Stimulated activated memory B cell treated with anti-CD40 and anti-IgM and Interleukin-4, amounts not matched to agents 10 μg/mL and 1 μg/mL and 100 μg/mL, for 72 hours (primary cell): ENCODE measurements around the gene VPS13D.

Experiments
- ATAC-seq: fragments of 150-1000 bp; cut with Tn5 transposase; 2 replicates; pipeline ENCODE4 v1.10.0; 2021
- H3K27ac Mint-ChIP-seq: one replicate; pipeline ENCODE4 v1.8.0; 2022; ENCODE audit warnings: mild to moderate bottlenecking, mixed read lengths
- H3K27me3 Mint-ChIP-seq: one replicate; pipeline ENCODE4 v1.8.0; 2022; ENCODE audit warnings: mixed read lengths
- H3K36me3 Mint-ChIP-seq: one replicate; pipeline ENCODE4 v1.8.0; 2022; ENCODE audit warnings: mixed read lengths
- H3K4me1 Mint-ChIP-seq: one replicate; pipeline ENCODE4 v1.8.0; 2022; ENCODE audit warnings: mixed read lengths
- H3K4me3 Mint-ChIP-seq: one replicate; pipeline ENCODE4 v1.8.0; 2022; ENCODE audit warnings: mild to moderate bottlenecking, moderate library complexity, mixed read lengths
- H3K9me3 Mint-ChIP-seq: one replicate; pipeline ENCODE4 v1.8.0; 2022; ENCODE audit warnings: mixed read lengths

VPS13D gene

GRCh38 chr1:12485231-12486058, 255.6 kb downstream of the VPS13D start:
- peaks cover 50% of the 10 kb centered on the region for H3K36me3 Mint-ChIP-seq
- H3K4me3 Mint-ChIP-seq, result no peak overlapping the region
- H3K9me3 Mint-ChIP-seq, result no peaks in the 10 kb centered on the region
- H3K4me1 Mint-ChIP-seq, result peaks cover 24% of the 10 kb centered on the region
- H3K27me3 Mint-ChIP-seq, result no peaks in the 10 kb centered on the region
- no peak overlapping the region for H3K27ac Mint-ChIP-seq
- ATAC-seq, result no peak

GRCh38 chr1:12486059-12486341, 256.2 kb downstream of the VPS13D start:
- peaks cover 52% of the 10 kb centered on the region for H3K36me3 Mint-ChIP-seq
- no peak for ATAC-seq
- no peak overlapping the region for H3K27ac Mint-ChIP-seq

GRCh38 chr1:12486401-12487005, 256.7 kb downstream of the VPS13D start:
- no peak overlapping the region for H3K4me3 Mint-ChIP-seq
- ATAC-seq, result no peak
- peaks cover 47% of the 10 kb centered on the region for H3K36me3 Mint-ChIP-seq
- peaks cover 14% of the 10 kb centered on the region for H3K4me1 Mint-ChIP-seq
- no peak overlapping the region for H3K27ac Mint-ChIP-seq
- no peaks in the 10 kb centered on the region for H3K27me3 Mint-ChIP-seq
- H3K9me3 Mint-ChIP-seq, result no peaks in the 10 kb centered on the region

More at GRCh38 chr1:12486059-12486341, 256.2 kb downstream of the VPS13D start:
- Mint-ChIP-seq H3K4me1 (peaks cover 19% of the 10 kb centered on the region), H3K9me3 (no peaks in the 10 kb centered on the region), H3K4me3 (no peak overlapping the region), H3K27me3 (no peaks in the 10 kb centered on the region)

GRCh38 chr1:12487520-12487919, 257.7 kb downstream of the VPS13D start:
- H3K27me3 Mint-ChIP-seq, result no peaks in the 10 kb centered on the region
- peaks cover 14% of the 10 kb centered on the region for H3K4me1 Mint-ChIP-seq
- H3K27ac Mint-ChIP-seq, result no peak overlapping the region
- H3K36me3 Mint-ChIP-seq, result peaks cover 47% of the 10 kb centered on the region
- no peak overlapping the region for H3K4me3 Mint-ChIP-seq
- ATAC-seq, result no peak
- H3K9me3 Mint-ChIP-seq, result no peaks in the 10 kb centered on the region

GRCh38 chr1:12488666-12489354, 259.0 kb downstream of the VPS13D start:
- no peak for ATAC-seq
- Mint-ChIP-seq H3K27ac (no peak overlapping the region), H3K36me3 (peaks cover 48% of the 10 kb centered on the region), H3K4me3 (no peak overlapping the region), H3K27me3 (no peaks in the 10 kb centered on the region), H3K4me1 (peaks cover 14% of the 10 kb centered on the region), H3K9me3 (no peaks in the 10 kb centered on the region)

GRCh38 chr1:12490532-12491142, 260.8 kb downstream of the VPS13D start:
- no peak for ATAC-seq
- Mint-ChIP-seq H3K27ac (no peak overlapping the region), H3K36me3 (peaks cover 33% of the 10 kb centered on the region), H3K4me3 (no peak overlapping the region), H3K9me3 (no peaks in the 10 kb centered on the region), H3K27me3 (no peaks in the 10 kb centered on the region), H3K4me1 (peaks cover 18% of the 10 kb centered on the region)

GRCh38 chr1:12491656-12492055, 261.8 kb downstream of the VPS13D start:
- H3K27me3 Mint-ChIP-seq, result no peaks in the 10 kb centered on the region
- H3K36me3 Mint-ChIP-seq, result peaks cover 26% of the 10 kb centered on the region
- no peak overlapping the region for H3K27ac Mint-ChIP-seq
- H3K4me3 Mint-ChIP-seq, result no peak overlapping the region
- H3K9me3 Mint-ChIP-seq, result no peaks in the 10 kb centered on the region
- no peak for ATAC-seq
- peaks cover 19% of the 10 kb centered on the region for H3K4me1 Mint-ChIP-seq

- H3K27me3 Mint-ChIP-seq, result no peaks in the 10 kb centered on the region
- H3K27ac Mint-ChIP-seq, result peak overlapping the region; percentile 59
- ATAC-seq, result no peak
- H3K4me3 Mint-ChIP-seq, result no peak overlapping the region
- peaks cover 45% of the 10 kb centered on the region for H3K36me3 Mint-ChIP-seq
- H3K9me3 Mint-ChIP-seq, result no peaks in the 10 kb centered on the region
- H3K4me1 Mint-ChIP-seq, result peaks cover 17% of the 10 kb centered on the region
These were observed 265.9 kb downstream of the VPS13D start for GRCh38 chr1:12495725-12496124.

- Mint-ChIP-seq H3K27ac (peak overlapping the region; percentile 59), H3K4me1 (peaks cover 17% of the 10 kb centered on the region), H3K36me3 (peaks cover 46% of the 10 kb centered on the region), H3K9me3 (no peaks in the 10 kb centered on the region), H3K27me3 (no peaks in the 10 kb centered on the region), H3K4me3 (no peak overlapping the region)
- peak; percentile 64 for ATAC-seq
These were observed 266.5 kb downstream of the VPS13D start for GRCh38 chr1:12496154-12496961.

- Mint-ChIP-seq H3K27me3 (no peaks in the 10 kb centered on the region), H3K27ac (no peak overlapping the region), H3K4me1 (peaks cover 17% of the 10 kb centered on the region), H3K36me3 (peaks cover 52% of the 10 kb centered on the region), H3K9me3 (no peaks in the 10 kb centered on the region), H3K4me3 (no peak overlapping the region)
- ATAC-seq, result no peak
These were observed 269.9 kb downstream of the VPS13D start for GRCh38 chr1:12499539-12500240.

GRCh38 chr1:12501661-12502060, 271.8 kb downstream of the VPS13D start:
- peak overlapping the region; percentile 26 for H3K27ac Mint-ChIP-seq
- no peaks in the 10 kb centered on the region for H3K9me3 Mint-ChIP-seq
- no peak for ATAC-seq
- no peak overlapping the region for H3K4me3 Mint-ChIP-seq
- H3K27me3 Mint-ChIP-seq, result no peaks in the 10 kb centered on the region
- peaks cover 3% of the 10 kb centered on the region for H3K4me1 Mint-ChIP-seq
- peaks cover 70% of the 10 kb centered on the region for H3K36me3 Mint-ChIP-seq

GRCh38 chr1:12502336-12503109, 272.7 kb downstream of the VPS13D start:
- Mint-ChIP-seq H3K36me3 (peaks cover 68% of the 10 kb centered on the region), H3K4me1 (no peaks in the 10 kb centered on the region), H3K4me3 (no peak overlapping the region), H3K27me3 (no peaks in the 10 kb centered on the region), H3K9me3 (no peaks in the 10 kb centered on the region), H3K27ac (peak overlapping the region; percentile 26)
- ATAC-seq, result no peak

GRCh38 chr1:12503709-12504108, 273.9 kb downstream of the VPS13D start:
- Mint-ChIP-seq H3K27me3 (no peaks in the 10 kb centered on the region), H3K27ac (no peak overlapping the region), H3K9me3 (no peaks in the 10 kb centered on the region), H3K4me1 (no peaks in the 10 kb centered on the region), H3K4me3 (no peak overlapping the region), H3K36me3 (peaks cover 65% of the 10 kb centered on the region)
- ATAC-seq, result no peak

- no peaks in the 10 kb centered on the region for H3K9me3 Mint-ChIP-seq
- no peaks in the 10 kb centered on the region for H3K27me3 Mint-ChIP-seq
- peaks cover 65% of the 10 kb centered on the region for H3K36me3 Mint-ChIP-seq
- no peak for ATAC-seq
- H3K4me1 Mint-ChIP-seq, result peaks cover 1% of the 10 kb centered on the region
- no peak overlapping the region for H3K27ac Mint-ChIP-seq
- H3K4me3 Mint-ChIP-seq, result no peak overlapping the region
These were observed 274.8 kb downstream of the VPS13D start for GRCh38 chr1:12504601-12505000.
